CD8-positive, alpha-beta memory T cell (primary cell): ENCODE data around the gene KCNH3. TPM values are rescaled to one million over a fixed set of nuclear protein-coding genes. Genes with fewer than 3 reads are reported as not detected.
"Not testable (repeated sequence)": the region's sequence is repeated elsewhere in the genome, so short reads cannot be mapped to it uniquely, and the experiment has no call there.

Experiments
- CTCF ChIA-PET: fragments of 350-600 bp; sonication (Branson Sonifier 250); formaldehyde crosslinking; loops from one replicate; lab custom pipeline; 2021; ENCODE audit warnings: antibody characterized with exemption; lab: Charles Lee
- POLR2A ChIA-PET: fragments of 350-600 bp; sonication (Branson Sonifier 250); formaldehyde crosslinking; loops from one replicate; lab custom pipeline; 2021; ENCODE audit warnings: antibody characterized with exemption; lab: Charles Lee
- DNase-seq, 5 donors: peaks; one replicate each; pipeline versions ENCODE4 v3.0.0 to v3.0.0-alpha.2; 2020 to 2022; ENCODE audit warnings: mixed read lengths in 1 of 5
- H3K27ac ChIP-seq: one replicate; pipeline ENCODE4 v1.7.0; 2013; ENCODE audit warnings: low read depth, mild to moderate bottlenecking, low read length, moderate library complexity
- H3K27me3 ChIP-seq: 2 replicates; pipeline ENCODE4 v1.7.0; 2013; ENCODE audit warnings: low read length, mild to moderate bottlenecking; ENCODE audit not compliant: insufficient read depth, poor library complexity, severe bottlenecking
- H3K36me3 ChIP-seq: 2 replicates; pipeline ENCODE4 v1.7.0; 2013; ENCODE audit warnings: mild to moderate bottlenecking, low read length, moderate library complexity; ENCODE audit not compliant: insufficient read depth
- H3K4me1 ChIP-seq: 2 replicates; pipeline ENCODE4 v1.7.0; 2013; ENCODE audit warnings: mild to moderate bottlenecking, low read length, moderate library complexity; ENCODE audit not compliant: insufficient read depth
- H3K4me3 ChIP-seq: 2 replicates; pipeline ENCODE4 v1.7.0; 2013; ENCODE audit warnings: mild to moderate bottlenecking, low read length
- H3K9me3 ChIP-seq: 2 replicates; pipeline ENCODE4 v1.7.0; 2013; ENCODE audit warnings: mild to moderate bottlenecking, low read length
- H3K27ac Mint-ChIP-seq, 8 donors: one replicate each; pipeline ENCODE4 v1.8.0; 2020 to 2021; ENCODE audit warnings: mixed read lengths in 8 of 8, mild to moderate bottlenecking in 6 of 8, inconsistent platforms in 3 of 8, moderate library complexity in 3 of 8
- H3K27me3 Mint-ChIP-seq, 2 donors: one replicate each; pipeline ENCODE4 v1.8.0; 2020 to 2021; ENCODE audit warnings: mixed read lengths in 2 of 2, mild to moderate bottlenecking in 1 of 2, moderate library complexity in 1 of 2
- H3K36me3 Mint-ChIP-seq, 3 donors: one replicate each; pipeline ENCODE4 v1.8.0; 2020 to 2021; ENCODE audit warnings: mixed read lengths in 3 of 3, inconsistent platforms in 1 of 3, mild to moderate bottlenecking in 1 of 3
- H3K4me1 Mint-ChIP-seq, 3 donors: one replicate each; pipeline ENCODE4 v1.8.0; 2020 to 2021; ENCODE audit warnings: mixed read lengths in 3 of 3, inconsistent platforms in 1 of 3, mild to moderate bottlenecking in 1 of 3
- H3K4me3 Mint-ChIP-seq, 7 donors: one replicate each; pipeline ENCODE4 v1.8.0; 2020 to 2021; ENCODE audit warnings: mixed read lengths in 7 of 7, mild to moderate bottlenecking in 6 of 7, moderate library complexity in 4 of 7, inconsistent platforms in 2 of 7
- H3K9me3 Mint-ChIP-seq, 5 donors: one replicate each; pipeline ENCODE4 v1.8.0; 2020 to 2022; ENCODE audit warnings: mixed read lengths in 5 of 5, mild to moderate bottlenecking in 3 of 5, moderate library complexity in 2 of 5, inconsistent platforms in 1 of 5
- polyA plus RNA-seq: library from polyadenylated mRNA; unstranded; fragments of 300-500 nt; fragmentation: Illumina TruSeq; gene quantifications from one replicate; pipeline ENCODE4 v1.2.3, GENCODE V29; 2021
- total RNA-seq, 2 experiments: library from RNA; stranded (reverse); gene quantifications; one replicate each; pipeline ENCODE4 v1.2.3, GENCODE V29; 2021

The KCNH3 gene
- total and polyA plus RNA-seq, 3 experiments from 2014 or later: 1.4 to 3.1 (median 2.5) TPM

GRCh38 chr12:49588721-49589516, 50.1 kb downstream of the KCNH3 start:
- Mint-ChIP-seq H3K27me3 (no peaks in the 10 kb centered on the region), H3K9me3 (peaks cover 0 to 3% (median 0%) of the 10 kb centered on the region in 5 donors), H3K36me3 (peaks cover 14 to 29% (median 15%) of the 10 kb centered on the region in 3 donors), H3K4me1 (peaks cover 0 to under 1% (median 0%) of the 10 kb centered on the region in 3 donors), H3K27ac (no peak overlapping the region), H3K4me3 (no peak overlapping the region)
- POLR2A ChIA-PET: no interaction called here
- CTCF ChIA-PET: no interaction called here
- Histone ChIP-seq H3K9me3 (no peaks in the 10 kb centered on the region), H3K27ac (no peak overlapping the region), H3K4me1 (no peaks in the 10 kb centered on the region), H3K36me3 (no peaks in the 10 kb centered on the region), H3K27me3 (no peaks in the 10 kb centered on the region), H3K4me3 (no peak overlapping the region)
- DNase-seq: no peak

GRCh38 chr12:49598527-49598926, 59.7 kb downstream of the KCNH3 start:
- no peaks in the 10 kb centered on the region for H3K4me1 ChIP-seq
- Mint-ChIP-seq H3K36me3 (no peaks in the 10 kb centered on the region), H3K4me3 (no peak overlapping the region), H3K27me3 (no peaks in the 10 kb centered on the region), H3K27ac (peak overlapping the region in 2 of 8 donors; percentile 56 to 75), H3K9me3 (no peaks in the 10 kb centered on the region), H3K4me1 (no peaks in the 10 kb centered on the region)
- H3K4me3 ChIP-seq: no peak overlapping the region
- ChIA-PET POLR2A (no interaction called here), CTCF (no interaction called here)
- no peaks in the 10 kb centered on the region for H3K36me3 ChIP-seq
- no peak overlapping the region for H3K27ac ChIP-seq
- no peaks in the 10 kb centered on the region for H3K27me3 ChIP-seq
- DNase-seq: no peak
- no peaks in the 10 kb centered on the region for H3K9me3 ChIP-seq

- Histone ChIP-seq H3K9me3 (no peaks in the 10 kb centered on the region), H3K27ac (no peak overlapping the region), H3K4me1 (no peaks in the 10 kb centered on the region), H3K27me3 (no peaks in the 10 kb centered on the region), H3K36me3 (no peaks in the 10 kb centered on the region), H3K4me3 (no peak overlapping the region)
- no peak overlapping the region for H3K4me3 Mint-ChIP-seq
- ChIA-PET CTCF (interaction anchor here (0.9 kb wide), 1 partner anchor 20 kb away, joined by 4 read pairs; no protein-coding TSS in a partner anchor), POLR2A (no interaction called here)
- H3K4me1 Mint-ChIP-seq: no peaks in the 10 kb centered on the region
- no peak for DNase-seq
- H3K9me3 Mint-ChIP-seq: no peaks in the 10 kb centered on the region
- H3K36me3 Mint-ChIP-seq: no peaks in the 10 kb centered on the region
- no peaks in the 10 kb centered on the region for H3K27me3 Mint-ChIP-seq
- H3K27ac Mint-ChIP-seq: no peak overlapping the region
Observed at GRCh38 chr12:49599961-49600360, 61.1 kb downstream of the KCNH3 start.

GRCh38 chr12:49603721-49604120, 64.9 kb downstream of the KCNH3 start:
- H3K9me3 ChIP-seq: no peaks in the 10 kb centered on the region
- Mint-ChIP-seq H3K4me1 (no peaks in the 10 kb centered on the region), H3K36me3 (no peaks in the 10 kb centered on the region), H3K27ac (no peak overlapping the region), H3K4me3 (no peak overlapping the region), H3K27me3 (peaks cover 0 to 7% of the 10 kb centered on the region in 2 donors), H3K9me3 (no peaks in the 10 kb centered on the region)
- no peaks in the 10 kb centered on the region for H3K27me3 ChIP-seq
- ChIA-PET CTCF (interaction anchor here (1.1 kb wide), 1 partner anchor 50 kb away, joined by 3 read pairs; no protein-coding TSS in a partner anchor), POLR2A (interaction anchor here (0.5 kb wide), 1 partner anchor 66 kb away, joined by 4 read pairs; no protein-coding TSS in a partner anchor)
- H3K27ac ChIP-seq: no peak overlapping the region
- H3K4me3 ChIP-seq: no peak overlapping the region
- no peaks in the 10 kb centered on the region for H3K36me3 ChIP-seq
- no peak for DNase-seq
- no peaks in the 10 kb centered on the region for H3K4me1 ChIP-seq

- ChIA-PET CTCF (interaction anchor here (1.2 kb wide), 1 partner anchor 19 kb away, joined by 3 read pairs; no protein-coding TSS in a partner anchor), POLR2A (no interaction called here)
- Histone ChIP-seq H3K9me3 (no peaks in the 10 kb centered on the region), H3K36me3 (no peaks in the 10 kb centered on the region), H3K4me1 (no peaks in the 10 kb centered on the region), H3K27me3 (no peaks in the 10 kb centered on the region), H3K4me3 (no peak overlapping the region), H3K27ac (no peak overlapping the region)
- peaks cover 0 to 2% (median 0%) of the 10 kb centered on the region in 3 donors for H3K36me3 Mint-ChIP-seq
- no peak overlapping the region for H3K27ac Mint-ChIP-seq
- no peaks in the 10 kb centered on the region for H3K4me1 Mint-ChIP-seq
- H3K9me3 Mint-ChIP-seq: peaks cover 0 to 6% (median under 1%) of the 10 kb centered on the region in 5 donors
- no peak overlapping the region for H3K4me3 Mint-ChIP-seq
- no peak for DNase-seq
- peaks cover 0 to 15% of the 10 kb centered on the region in 2 donors for H3K27me3 Mint-ChIP-seq
Observed at GRCh38 chr12:49604856-49605255, 66.0 kb downstream of the KCNH3 start.

- H3K36me3 Mint-ChIP-seq, H3K27me3 ChIP-seq, H3K4me3 Mint-ChIP-seq, H3K4me1 ChIP-seq, H3K36me3 ChIP-seq, H3K27ac ChIP-seq, H3K4me3 ChIP-seq, POLR2A ChIA-PET, H3K9me3 ChIP-seq, H3K4me1 Mint-ChIP-seq, DNase-seq: not testable (repeated sequence)
- peak within 1 kb of the TSS in 1 of 8 donors; percentile 33 for H3K27ac Mint-ChIP-seq
- CTCF ChIA-PET: interaction anchor here (1.2 kb wide), 1 partner anchor 19 kb away, joined by 3 read pairs; no protein-coding TSS in a partner anchor
- H3K9me3 Mint-ChIP-seq: peaks cover 3 to 11% (median 7%) of the 10 kb centered on the region in 5 donors
- H3K27me3 Mint-ChIP-seq: peaks cover 5 to 19% of the 10 kb centered on the region in 2 donors
Observed at GRCh38 chr12:49605539-49605938, 66.7 kb downstream of the KCNH3 start, which contains the start of gene FAM186B. FAM186B (minus strand) TSS chr12:49605639; CDS start chr12:49605477, 162 bp downstream.

Other genes starting within 250 kb of the KCNH3 start
- not detected for gene PRPH, start 243.9 kb upstream of the KCNH3 start, total RNA-seq
- gene PRPH, start 243.9 kb upstream of the KCNH3 start, polyA plus RNA-seq: not detected
- 10 to 100 TPM; 33.6 to 35.0 TPM for gene TROAP, start 215.8 kb upstream of the KCNH3 start, total RNA-seq
- gene TROAP, start 215.8 kb upstream of the KCNH3 start, polyA plus RNA-seq: 0.79 TPM
- gene C1QL4, start 201.8 kb upstream of the KCNH3 start, total RNA-seq: not detected
- gene C1QL4, start 201.8 kb upstream of the KCNH3 start, polyA plus RNA-seq: not detected
- gene DNAJC22, start 192.1 kb upstream of the KCNH3 start, total RNA-seq: not detected
- gene DNAJC22, start 192.1 kb upstream of the KCNH3 start, polyA plus RNA-seq: not detected
- 1 to 10 TPM; 9.1 to 9.4 TPM for gene SPATS2, start 171.6 kb upstream of the KCNH3 start, total RNA-seq
- gene SPATS2, start 171.6 kb upstream of the KCNH3 start, polyA plus RNA-seq: 7.6 TPM
- gene MCRS1, start 29.1 kb downstream of the KCNH3 start, total RNA-seq: 10 to 100 TPM; 89.1 to 96.5 TPM
- gene MCRS1, start 29.1 kb downstream of the KCNH3 start, polyA plus RNA-seq: 61.6 TPM
- under 1 TPM; 0.11 to 0.15 TPM for gene FAM186B, start 66.6 kb downstream of the KCNH3 start, total RNA-seq
- gene FAM186B, start 66.6 kb downstream of the KCNH3 start, polyA plus RNA-seq: not detected
- gene PRPF40B, start 84.5 kb downstream of the KCNH3 start, total RNA-seq: 1 to 10 TPM; 9.0 to 9.9 TPM
- 2.0 TPM for gene PRPF40B, start 84.5 kb downstream of the KCNH3 start, polyA plus RNA-seq
- 10 to 100 TPM; 35.8 to 36.7 TPM for gene FMNL3, start 168.4 kb downstream of the KCNH3 start, total RNA-seq
- gene FMNL3, start 168.4 kb downstream of the KCNH3 start, polyA plus RNA-seq: 6.3 TPM
- 100 to 1,000 TPM; 443 to 449 TPM for gene TMBIM6, start 202.5 kb downstream of the KCNH3 start, total RNA-seq
- gene TMBIM6, start 202.5 kb downstream of the KCNH3 start, polyA plus RNA-seq: 1,008 TPM